Loucy (cell line): Measurements from ENCODE around the gene SLC10A7.

Experiments used
- H2AFZ ChIP-seq: fragments of 200-600 bp; sonication (generic); 2 replicates; pipeline ENCODE4 v1.6.0; 2016; ENCODE audit warnings: antibody characterized with exemption, mild to moderate bottlenecking, low read length, moderate library complexity
- H3F3A ChIP-seq: fragments of 200-600 bp; 2 replicates; pipeline ENCODE4 v1.6.0; 2016; ENCODE audit warnings: antibody characterized with exemption, low read depth, mild to moderate bottlenecking
- H3K27me3 ChIP-seq: fragments of 200-600 bp; sonication (generic); 2 replicates; pipeline ENCODE4 v1.6.1; 2014; ENCODE audit warnings: low read length, mild to moderate bottlenecking; ENCODE audit not compliant: insufficient read depth, poor library complexity, severe bottlenecking
- H3K36me3 ChIP-seq: fragments of 200-600 bp; sonication (generic); 2 replicates; pipeline ENCODE4 v1.6.1; 2016; ENCODE audit warnings: low read length; ENCODE audit not compliant: insufficient read depth
- H3K4me1 ChIP-seq: fragments of 200-600 bp; sonication (generic); 2 replicates; pipeline ENCODE4 v1.5.1; 2014; ENCODE audit warnings: low read length, mild to moderate bottlenecking; ENCODE audit not compliant: insufficient read depth, poor library complexity, severe bottlenecking
- H3K4me2 ChIP-seq: fragments of 200-600 bp; sonication (generic); 2 replicates; pipeline ENCODE4 v1.6.0; 2014; ENCODE audit warnings: antibody characterized with exemption, low read length, low read depth, mild to moderate bottlenecking; ENCODE audit not compliant: poor library complexity, severe bottlenecking
- H3K4me3 ChIP-seq: fragments of 200-600 bp; sonication (generic); 2 replicates; pipeline ENCODE4 v1.5.1; 2014; ENCODE audit warnings: low read length, mild to moderate bottlenecking, mixed read lengths; ENCODE audit not compliant: poor library complexity, severe bottlenecking
- H3K79me2 ChIP-seq: fragments of 200-600 bp; sonication (generic); 2 replicates; pipeline ENCODE4 v1.6.1; 2014; ENCODE audit warnings: low read length; ENCODE audit not compliant: insufficient read depth
- H3K9ac ChIP-seq: fragments of 200-600 bp; sonication (generic); 2 replicates; pipeline ENCODE4 v1.6.0; 2014; ENCODE audit warnings: mild to moderate bottlenecking, low read depth, low read length, moderate library complexity; ENCODE audit not compliant: poor library complexity, severe bottlenecking
- H3K9me2 ChIP-seq: fragments of 200-600 bp; sonication (generic); replicated peaks from 2 replicates; pipeline ENCODE4 v1.6.1; 2016; ENCODE audit warnings: low read depth, low read length, mixed read lengths
- H3K9me3 ChIP-seq: fragments of 200-600 bp; sonication (generic); 2 replicates; pipeline ENCODE4 v1.6.1; 2014; ENCODE audit warnings: mild to moderate bottlenecking, antibody characterized with exemption, low read length, low read depth; ENCODE audit not compliant: insufficient read depth
- H4K20me1 ChIP-seq: fragments of 200-600 bp; sonication (generic); 2 replicates; pipeline ENCODE4 v1.6.0; 2014; ENCODE audit warnings: antibody characterized with exemption, low read length, mild to moderate bottlenecking; ENCODE audit not compliant: insufficient read depth, poor library complexity, severe bottlenecking
- CTCF ChIP-seq: fragments of 200-600 bp; sonication (generic); conservative IDR thresholded peaks from 2 replicates; pipeline ENCODE4 v1.5.1; 2014; ENCODE audit warnings: mild to moderate bottlenecking, antibody characterized with exemption, low read length
- EZH2phosphoT487 ChIP-seq: fragments of 200-600 bp; IDR thresholded peaks from 2 replicates; pipeline ENCODE4 v1.6.1; 2018; ENCODE audit warnings: antibody characterized with exemption, mild to moderate bottlenecking, moderate library complexity, borderline replicate concordance

The SLC10A7 gene

GRCh38 chr4:146243883-146244277, 277.9 kb downstream of the SLC10A7 start:
- no peaks in the 10 kb centered on the region for H3F3A ChIP-seq
- no peak overlapping the region for H3K4me3 ChIP-seq
- no peaks in the 10 kb centered on the region for H3K9me2 ChIP-seq
- no peaks in the 10 kb centered on the region for H3K9me3 ChIP-seq
- no peak overlapping the region for H2AFZ ChIP-seq
- no peak overlapping the region for H3K4me2 ChIP-seq
- no peaks in the 10 kb centered on the region for H3K36me3 ChIP-seq
- H4K20me1 ChIP-seq = no peaks in the 10 kb centered on the region
- H3K79me2 ChIP-seq = no peaks in the 10 kb centered on the region
- H3K9ac ChIP-seq = no peak overlapping the region
- no peaks in the 10 kb centered on the region for H3K27me3 ChIP-seq
- H3K4me1 ChIP-seq = peaks cover 3% of the 10 kb centered on the region
- no peak for TF ChIP-seq CTCF
- TF ChIP-seq EZH2phosphoT487 = no peak

- Histone ChIP-seq H3K4me2 (no peak overlapping the region), H3K9me3 (no peaks in the 10 kb centered on the region), H2AFZ (no peak overlapping the region), H4K20me1 (no peaks in the 10 kb centered on the region), H3F3A (no peaks in the 10 kb centered on the region), H3K4me3 (no peak overlapping the region), H3K36me3 (no peaks in the 10 kb centered on the region), H3K9ac (no peak overlapping the region), H3K27me3 (no peaks in the 10 kb centered on the region), H3K4me1 (peaks cover 3% of the 10 kb centered on the region), H3K9me2 (no peaks in the 10 kb centered on the region), H3K79me2 (no peaks in the 10 kb centered on the region)
- TF ChIP-seq EZH2phosphoT487 (no peak), CTCF (peak; percentile 71)
These were observed 278.4 kb downstream of the SLC10A7 start for GRCh38 chr4:146243141-146243882.

- no peak overlapping the region for H3K4me2 ChIP-seq
- no peaks in the 10 kb centered on the region for H4K20me1 ChIP-seq
- H3K4me3 ChIP-seq = no peak overlapping the region
- no peaks in the 10 kb centered on the region for H3F3A ChIP-seq
- no peak overlapping the region for H3K9ac ChIP-seq
- no peaks in the 10 kb centered on the region for H3K9me2 ChIP-seq
- H3K79me2 ChIP-seq = no peaks in the 10 kb centered on the region
- H2AFZ ChIP-seq = no peak overlapping the region
- TF ChIP-seq CTCF (no peak), EZH2phosphoT487 (no peak)
- peaks cover 3% of the 10 kb centered on the region for H3K4me1 ChIP-seq
- no peaks in the 10 kb centered on the region for H3K36me3 ChIP-seq
- no peaks in the 10 kb centered on the region for H3K9me3 ChIP-seq
- H3K27me3 ChIP-seq = no peaks in the 10 kb centered on the region
These were observed 283.6 kb downstream of the SLC10A7 start for GRCh38 chr4:146238107-146238506.
